A549 (cell line): Measurements from ENCODE around the gene TNFSF4. TPM values are rescaled to one million over a fixed set of nuclear protein-coding genes. Genes with fewer than 3 reads are reported as not detected.

Experiments used
- ATAC-seq, 2 experiments: fragments of 200-7000 bp in 1 of 2; fragments of >200 bp in 1 of 2; cut with Nextera tagmentation in 1 of 2; cut with Tn5 transposase in 1 of 2; 3 replicates each; pipeline versions ENCODE4 v1.8.0 to v1.9.1; 2018 to 2020; ENCODE audit warnings: mild to moderate bottlenecking in 1 of 2, moderate library complexity in 1 of 2
- CTCF ChIA-PET: fragments of 300-600 bp; sonication (Branson Sonifier 250); formaldehyde crosslinking; extraction: SDS; loops from one replicate; lab custom pipeline; 2021; ENCODE audit warnings: antibody characterized with exemption, inconsistent platforms; lab: Yijun Ruan, JAX
- POLR2A ChIA-PET: fragments of 350-600 bp; formaldehyde crosslinking; extraction: SDS; loops from one replicate; lab custom pipeline; 2021; ENCODE audit warnings: antibody characterized with exemption, inconsistent platforms; lab: Yijun Ruan, JAX
- DNase-seq, 2 experiments: peaks; one replicate each; pipeline versions ENCODE4 v3.0.0 to v3.0.0-alpha.2; 2011 to 2016; ENCODE audit warnings: low read depth in 1 of 2, low spot score in 1 of 2
- FAIRE-seq: peaks from 2 replicates; lab custom pipeline; 2011; peaks lifted over from hg19 to GRCh38; lab: Jason Lieb, UNC
- H3K27ac ChIP-seq, 2 experiments: fragments of >200 bp; sonication (Bioruptor Twin); formaldehyde crosslinking; 3 replicates each; pipeline ENCODE4 v1.5.1; 2016 to 2017
- H3K4me1 ChIP-seq: fragments of >200 bp; sonication (Bioruptor Twin); formaldehyde crosslinking; 3 replicates; pipeline ENCODE4 v1.6.1; 2016
- H3K4me2 ChIP-seq: fragments of >200 bp; sonication (Bioruptor Twin); formaldehyde crosslinking; 3 replicates; pipeline ENCODE4 v1.6.1; 2016
- H3K4me3 ChIP-seq: fragments of >200 bp; sonication (Bioruptor Twin); formaldehyde crosslinking; 3 replicates; pipeline ENCODE4 v1.5.1; 2016
- H3K9me3 ChIP-seq: fragments of >200 bp; sonication (Bioruptor Twin); formaldehyde crosslinking; 3 replicates; pipeline ENCODE4 v1.6.1; 2016
- BCL3 ChIP-seq: fragments of >200 bp; sonication (Bioruptor Twin); formaldehyde crosslinking; IDR thresholded peaks from 3 replicates; pipeline ENCODE4 v1.6.1; 2016
- CEBPB ChIP-seq, 2 experiments: fragments of >200 bp in 1 of 2; sonication (Bioruptor Twin) in 1 of 2; formaldehyde crosslinking in 1 of 2; IDR thresholded peaks; 2 replicates each; pipeline ENCODE4 v1.6.1; 2012 to 2016
- CHD4 ChIP-seq: fragments of 200-600 bp; sonication (generic); IDR thresholded peaks from 2 replicates; pipeline ENCODE4 v1.6.1; 2016; ENCODE audit warnings: antibody characterized with exemption, mild to moderate bottlenecking, borderline replicate concordance
- EHF ChIP-seq: fragments of 250-450 bp; sonication (Bioruptor Pico); IDR thresholded peaks from 2 replicates; pipeline ENCODE4 v1.5.0; 2020; ENCODE audit warnings: mild to moderate bottlenecking
- EP300 ChIP-seq, 2 experiments: fragments of >200 bp; sonication (Bioruptor Twin); formaldehyde crosslinking; IDR thresholded peaks; 2 replicates in 1 of 2; 3 replicates in 1 of 2; pipeline ENCODE4 v1.6.1; 2016 to 2017
- FOSB ChIP-seq: fragments of 250-450 bp; sonication (Bioruptor Pico); IDR thresholded peaks from 2 replicates; pipeline ENCODE4 v1.5.0; 2020; ENCODE audit warnings: mild to moderate bottlenecking, moderate library complexity
- FOSL2 ChIP-seq, 2 experiments: fragments of 450-650 bp in 1 of 2; fragments of >200 bp in 1 of 2; sonication (Bioruptor Twin) in 1 of 2; formaldehyde crosslinking; IDR thresholded peaks; 2 replicates each; pipeline versions ENCODE4 v1.5.0 to v1.6.1; 2016 to 2020; ENCODE audit warnings: mild to moderate bottlenecking in 1 of 2, moderate library complexity in 1 of 2
- JUN ChIP-seq, 2 experiments: fragments of >200 bp; sonication (Bioruptor Twin); formaldehyde crosslinking; IDR thresholded peaks; 2 replicates in 1 of 2; 3 replicates in 1 of 2; pipeline ENCODE4 v1.6.1; 2016 to 2017
- JUNB ChIP-seq: fragments of >200 bp; sonication (Bioruptor Twin); formaldehyde crosslinking; IDR thresholded peaks from 2 replicates; pipeline ENCODE4 v1.6.1; 2016
- KDM5A ChIP-seq: fragments of 200-600 bp; sonication (generic); IDR thresholded peaks from 2 replicates; pipeline ENCODE4 v1.6.1; 2016; ENCODE audit warnings: antibody characterized with exemption, mild to moderate bottlenecking
- MAZ ChIP-seq: fragments of 150-350 bp; IDR thresholded peaks from 2 replicates; pipeline ENCODE4 v1.6.1; 2014; ENCODE audit warnings: antibody characterized with exemption, low read depth, low read length, borderline replicate concordance
- RARB ChIP-seq: fragments of 250-450 bp; sonication (Bioruptor Pico); IDR thresholded peaks from 2 replicates; pipeline ENCODE4 v1.8.0; 2021; ENCODE audit warnings: mild to moderate bottlenecking, moderate library complexity
- RCOR1 ChIP-seq: fragments of 150-350 bp; IDR thresholded peaks from 2 replicates; pipeline ENCODE4 v1.6.1; 2014; ENCODE audit warnings: antibody characterized with exemption, low read length, low read depth
- REST ChIP-seq: fragments of 200-600 bp; sonication (generic); IDR thresholded peaks from 2 replicates; pipeline ENCODE4 v1.6.1; 2016; ENCODE audit warnings: antibody characterized with exemption, mild to moderate bottlenecking, moderate library complexity
- RNF2 ChIP-seq: fragments of 200-600 bp; sonication (generic); IDR thresholded peaks from 2 replicates; pipeline ENCODE4 v1.6.1; 2016; ENCODE audit warnings: low read depth, mild to moderate bottlenecking, antibody characterized with exemption, moderate library complexity, borderline replicate concordance
- SMC3 ChIP-seq: fragments of >200 bp; sonication (Bioruptor Twin); formaldehyde crosslinking; IDR thresholded peaks from 3 replicates; pipeline ENCODE4 v1.6.1; 2018; ENCODE audit warnings: inconsistent platforms
- SREBF2 ChIP-seq: fragments of 450-650 bp; IDR thresholded peaks from 2 replicates; pipeline ENCODE4 v1.6.1; 2014; ENCODE audit warnings: mild to moderate bottlenecking, moderate library complexity
- TP53 ChIP-seq: fragments of 250-450 bp; sonication (Bioruptor Pico); IDR thresholded peaks from 2 replicates; pipeline ENCODE4 v1.5.0; 2021; ENCODE audit warnings: mild to moderate bottlenecking, moderate library complexity
- USF2 ChIP-seq: fragments of 450-650 bp; IDR thresholded peaks from 2 replicates; pipeline ENCODE4 v1.6.1; 2014; ENCODE audit warnings: antibody characterized with exemption
- ZC3H11A ChIP-seq: fragments of 450-650 bp; IDR thresholded peaks from 2 replicates; pipeline ENCODE4 v1.6.1; 2014; ENCODE audit warnings: antibody characterized with exemption, mild to moderate bottlenecking
- ZNF302 ChIP-seq: fragments of 250-450 bp; sonication (Bioruptor Pico); IDR thresholded peaks from 2 replicates; pipeline ENCODE4 v1.9.0; 2021; ENCODE audit warnings: inconsistent platforms, mild to moderate bottlenecking, moderate library complexity
- WGBS: methylation state at CpG from one replicate; pipeline ENCODE4 v1.1.6; 2017; ENCODE audit errors: missing lambda C conversion rate; 5-methylcytosine and 5-hydroxymethylcytosine counted together
- polyA plus RNA-seq, 4 experiments: library from polyadenylated mRNA; depleted of rRNA in 3 of 4; stranded (reverse); fragments of >200 nt; fragmentation: RNase III in 1 of 4; extraction: RNeasy Plus Mini Kit Qiagen cat#74134 plus additional on column Dnase treatment in 1 of 4; gene quantifications; 2 replicates in 3 of 4; 3 replicates in 1 of 4; pipeline ENCODE4 v1.2.3, GENCODE V29; 2011 to 2017
- TF ChIP-seq, protein P1 (sequence below): fragments of 150-350 bp; IDR thresholded peaks from 2 replicates; pipeline ENCODE4 v1.6.1; 2014; ENCODE audit warnings: low read depth, mild to moderate bottlenecking, low read length
- TF ChIP-seq, protein P2 (sequence below): fragments of 250-450 bp; sonication (Bioruptor Pico); IDR thresholded peaks from 2 replicates; pipeline ENCODE4 v1.5.0; 2021; ENCODE audit warnings: mild to moderate bottlenecking, moderate library complexity, borderline replicate concordance

Gene TNFSF4
- polyA plus RNA-seq, 2 of the 4 experiments (the other 2 are of a cell fraction), result 0.06 to 0.27 TPM

DNA sequence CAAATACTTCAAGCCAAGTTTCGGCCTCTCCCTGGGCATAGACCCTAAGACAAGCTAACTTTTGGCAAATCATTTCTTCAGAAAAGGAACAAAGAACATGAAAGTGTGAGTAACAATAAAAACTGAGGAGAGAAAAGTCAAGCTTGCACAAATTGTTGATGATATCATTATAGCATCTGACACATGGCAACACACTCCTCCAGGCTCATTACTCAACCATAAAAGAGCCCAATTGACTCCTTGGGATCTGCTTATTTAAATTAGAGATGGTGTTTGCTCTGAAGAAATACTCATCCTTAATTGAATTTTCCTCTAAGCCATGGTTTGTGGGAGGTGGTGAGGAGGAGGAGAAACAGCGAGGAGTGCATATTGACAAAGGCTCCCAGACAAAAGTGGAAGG lies 54.5 kb downstream of the TNFSF4 start:
- ATAC-seq, result no peak
- FAIRE-seq, result no peak
- DNase-seq, result no peak
- no peak for TF ChIP-seq CHD4
- no peak for TF ChIP-seq TP53 (CRISPR knock-in tag)
- no peak for TF ChIP-seq FOSL2 (IDR thresholded peaks at IDR 0.05)
- no peak for TF ChIP-seq FOSL2 (CRISPR knock-in tag; IDR thresholded peaks at IDR 0.05)
- TF ChIP-seq CEBPB (IDR thresholded peaks at IDR 0.05), result no peak
- TF ChIP-seq SMC3, result no peak
- TF ChIP-seq KDM5A, result no peak
- TF ChIP-seq FOSB (CRISPR knock-in tag), result no peak
- no peak for TF ChIP-seq JUN (IDR thresholded peaks at IDR 0.05)
- no peak for TF ChIP-seq ZNF302 (CRISPR knock-in tag)
- TF ChIP-seq, protein P1, sequence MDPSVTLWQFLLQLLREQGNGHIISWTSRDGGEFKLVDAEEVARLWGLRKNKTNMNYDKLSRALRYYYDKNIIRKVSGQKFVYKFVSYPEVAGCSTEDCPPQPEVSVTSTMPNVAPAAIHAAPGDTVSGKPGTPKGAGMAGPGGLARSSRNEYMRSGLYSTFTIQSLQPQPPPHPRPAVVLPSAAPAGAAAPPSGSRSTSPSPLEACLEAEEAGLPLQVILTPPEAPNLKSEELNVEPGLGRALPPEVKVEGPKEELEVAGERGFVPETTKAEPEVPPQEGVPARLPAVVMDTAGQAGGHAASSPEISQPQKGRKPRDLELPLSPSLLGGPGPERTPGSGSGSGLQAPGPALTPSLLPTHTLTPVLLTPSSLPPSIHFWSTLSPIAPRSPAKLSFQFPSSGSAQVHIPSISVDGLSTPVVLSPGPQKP, result no peak
- TF ChIP-seq MAZ, result no peak
- no peak for TF ChIP-seq RCOR1
- TF ChIP-seq EHF (CRISPR knock-in tag), result no peak
- no peak for TF ChIP-seq JUNB
- H3K9me3 ChIP-seq, result no peaks in the 10 kb centered on the region
- ChIA-PET CTCF (no interaction called here), POLR2A (no interaction called here)
- H3K4me2 ChIP-seq, result no peak overlapping the region
- H3K4me1 ChIP-seq, result no peaks in the 10 kb centered on the region
- no peak overlapping the region for H3K4me3 ChIP-seq
- WGBS, result 65% methylated on average over 2 of the region's 2 CpGs
- no peak overlapping the region for H3K27ac ChIP-seq

DNA sequence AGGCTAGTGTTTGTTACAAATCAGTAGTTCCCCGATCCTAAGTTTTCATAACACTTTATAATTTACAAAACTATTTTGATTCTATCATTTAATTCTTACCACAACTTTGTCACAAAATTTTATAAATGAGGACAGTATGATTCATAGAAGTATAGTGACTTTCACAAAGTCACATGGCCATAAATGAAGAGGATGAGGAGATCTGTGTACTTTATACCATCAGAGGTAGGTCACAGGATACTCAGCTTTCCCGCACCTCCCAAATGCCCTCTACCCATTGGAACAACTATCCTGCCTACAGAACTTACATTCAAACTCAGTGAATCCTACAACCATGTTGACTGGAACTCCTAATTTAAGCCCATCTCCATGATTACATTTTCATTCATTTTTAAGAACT lies 56.3 kb downstream of the TNFSF4 start:
- H3K4me1 ChIP-seq, result no peaks in the 10 kb centered on the region
- WGBS, result 66% methylated on average over 2 of the region's 2 CpGs
- ChIA-PET POLR2A (no interaction called here), CTCF (no interaction called here)
- DNase-seq (no peak), ATAC-seq (no peak), FAIRE-seq (no peak)
- TF ChIP-seq CHD4 (no peak), FOSL2 (IDR thresholded peaks at IDR 0.05) (no peak), FOSL2 (CRISPR knock-in tag; IDR thresholded peaks at IDR 0.05) (no peak), MAZ (no peak), REST (no peak), EP300 (IDR thresholded peaks at IDR 0.05) (no peak), BCL3 (no peak), JUN (IDR thresholded peaks at IDR 0.05) (no peak), RARB (CRISPR knock-in tag) (no peak), RNF2 (no peak), SREBF2 (no peak), USF2 (no peak), ZC3H11A (no peak)
- TF ChIP-seq, protein P2, sequence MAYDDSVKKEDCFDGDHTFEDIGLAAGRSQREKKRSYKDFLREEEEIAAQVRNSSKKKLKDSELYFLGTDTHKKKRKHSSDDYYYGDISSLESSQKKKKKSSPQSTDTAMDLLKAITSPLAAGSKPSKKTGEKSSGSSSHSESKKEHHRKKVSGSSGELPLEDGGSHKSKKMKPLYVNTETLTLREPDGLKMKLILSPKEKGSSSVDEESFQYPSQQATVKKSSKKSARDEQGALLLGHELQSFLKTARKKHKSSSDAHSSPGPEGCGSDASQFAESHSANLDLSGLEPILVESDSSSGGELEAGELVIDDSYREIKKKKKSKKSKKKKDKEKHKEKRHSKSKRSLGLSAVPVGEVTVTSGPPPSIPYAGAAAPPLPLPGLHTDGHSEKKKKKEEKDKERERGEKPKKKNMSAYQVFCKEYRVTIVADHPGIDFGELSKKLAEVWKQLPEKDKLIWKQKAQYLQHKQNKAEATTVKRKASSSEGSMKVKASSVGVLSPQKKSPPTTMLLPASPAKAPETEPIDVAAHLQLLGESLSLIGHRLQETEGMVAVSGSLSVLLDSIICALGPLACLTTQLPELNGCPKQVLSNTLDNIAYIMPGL (CRISPR knock-in tag), result no peak
- no peaks in the 10 kb centered on the region for H3K9me3 ChIP-seq
- H3K4me2 ChIP-seq, result no peak overlapping the region
- no peak overlapping the region for H3K4me3 ChIP-seq
- no peak overlapping the region for H3K27ac ChIP-seq
